GM19463 (cell line): ENCODE data around the gene SACM1L.

Source experiments
- ATAC-seq: cut with Tn5 transposase; IDR thresholded peaks from one replicate; pipeline ENCODE4 v1.9.1; 2021; ENCODE audit warnings: mild to moderate bottlenecking, moderate library complexity; ENCODE audit not compliant: unreplicated experiment

Gene SACM1L

DNA sequence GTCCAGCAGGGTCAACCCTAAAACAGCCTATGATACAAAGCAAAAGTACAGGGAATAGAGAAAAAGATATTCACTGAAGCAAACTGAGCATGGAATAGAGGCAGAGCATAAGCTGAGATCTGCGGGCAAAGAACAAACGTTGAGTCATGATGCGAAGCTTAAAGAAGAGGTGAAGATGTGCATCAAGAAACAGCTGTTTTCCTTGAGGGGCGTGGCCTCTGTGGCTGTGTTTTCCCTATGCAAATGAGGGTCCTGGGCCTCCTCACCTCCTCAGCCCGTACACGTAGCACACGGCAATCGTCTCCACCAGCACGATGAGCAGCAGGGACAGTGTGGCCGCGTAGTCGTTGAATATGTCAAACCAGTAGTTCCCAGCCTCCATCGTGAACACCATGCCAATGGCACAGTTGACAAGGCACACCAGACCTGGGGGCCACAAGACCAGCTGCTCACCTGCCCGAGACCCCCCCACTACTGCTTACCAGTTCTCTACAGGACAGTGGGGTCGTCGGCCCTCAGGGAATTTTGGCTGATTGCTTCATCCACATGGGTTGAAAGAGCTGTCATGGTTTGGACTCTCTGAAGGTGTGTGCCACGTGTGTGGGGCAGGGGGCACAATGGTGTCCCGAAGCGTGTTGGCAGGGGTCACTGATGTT lies 73.6 kb downstream of the SACM1L start:
- no peak for ATAC-seq

DNA sequence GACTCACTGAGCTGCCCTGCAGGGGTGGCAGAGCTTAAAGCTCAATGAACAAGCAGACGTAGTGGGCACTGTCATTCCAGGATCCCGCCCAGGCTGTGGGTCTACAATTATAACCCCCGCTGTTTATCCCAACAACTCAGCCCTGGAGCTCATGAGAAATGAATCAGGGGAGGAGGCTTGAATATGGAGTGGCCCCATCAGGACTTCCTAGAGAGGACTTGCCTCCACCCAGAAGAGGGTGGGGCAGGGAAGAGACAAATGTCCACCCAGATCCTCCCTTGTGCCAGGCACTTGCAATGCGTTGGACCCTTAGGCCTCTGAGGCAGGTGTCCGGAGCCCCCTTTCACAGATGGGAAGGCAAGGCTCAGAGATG lies 74.1 kb downstream of the SACM1L start:
- no peak for ATAC-seq

DNA sequence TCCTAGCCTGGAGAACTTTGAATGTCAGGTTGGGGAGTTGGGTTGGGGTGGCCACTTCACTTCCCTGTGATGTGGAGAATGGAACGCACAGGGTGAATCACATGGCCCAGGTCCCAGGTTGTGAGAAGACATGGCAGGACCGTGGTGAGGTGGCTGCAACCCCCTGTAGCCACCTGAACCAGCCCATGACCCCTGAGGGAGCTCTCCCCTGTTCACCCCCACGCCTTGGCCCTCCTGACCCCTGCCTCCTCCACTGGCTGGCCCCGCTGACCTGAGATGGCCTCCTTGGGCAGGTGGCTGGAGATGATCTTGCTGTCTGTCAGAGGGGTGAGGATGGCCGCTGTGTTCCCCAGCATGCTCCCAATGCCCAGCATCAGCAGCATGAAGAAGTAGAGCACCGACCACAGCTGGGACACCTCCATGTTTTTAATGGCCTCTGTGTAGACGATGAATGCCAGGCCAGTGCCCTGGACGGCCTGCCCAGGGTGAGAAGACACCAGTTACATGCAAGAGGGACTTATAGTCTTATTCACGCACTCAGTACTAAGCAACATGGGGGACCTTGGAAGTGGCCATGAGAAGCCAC lies 76.2 kb downstream of the SACM1L start:
- ATAC-seq = no peak

DNA sequence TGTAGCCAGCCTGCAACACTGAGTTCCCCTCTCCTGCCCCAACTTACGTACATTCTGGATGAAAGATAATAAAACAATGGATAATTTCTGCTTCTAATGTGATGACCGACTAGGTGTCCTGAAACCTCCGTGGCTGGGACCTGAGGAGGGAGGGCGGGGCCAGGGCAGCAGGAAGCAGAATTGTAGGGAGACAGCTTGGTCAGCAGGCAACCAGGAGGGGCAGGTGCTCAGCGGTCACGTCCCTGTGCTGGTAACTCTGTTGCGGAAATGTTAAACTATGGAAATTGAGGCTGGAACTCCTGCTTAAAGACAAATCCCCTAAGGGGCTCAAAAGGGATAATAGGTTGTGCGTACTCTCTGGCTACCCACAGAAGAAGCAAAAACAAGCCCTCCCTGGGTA lies 76.8 kb downstream of the SACM1L start:
- ATAC-seq = no peak

DNA sequence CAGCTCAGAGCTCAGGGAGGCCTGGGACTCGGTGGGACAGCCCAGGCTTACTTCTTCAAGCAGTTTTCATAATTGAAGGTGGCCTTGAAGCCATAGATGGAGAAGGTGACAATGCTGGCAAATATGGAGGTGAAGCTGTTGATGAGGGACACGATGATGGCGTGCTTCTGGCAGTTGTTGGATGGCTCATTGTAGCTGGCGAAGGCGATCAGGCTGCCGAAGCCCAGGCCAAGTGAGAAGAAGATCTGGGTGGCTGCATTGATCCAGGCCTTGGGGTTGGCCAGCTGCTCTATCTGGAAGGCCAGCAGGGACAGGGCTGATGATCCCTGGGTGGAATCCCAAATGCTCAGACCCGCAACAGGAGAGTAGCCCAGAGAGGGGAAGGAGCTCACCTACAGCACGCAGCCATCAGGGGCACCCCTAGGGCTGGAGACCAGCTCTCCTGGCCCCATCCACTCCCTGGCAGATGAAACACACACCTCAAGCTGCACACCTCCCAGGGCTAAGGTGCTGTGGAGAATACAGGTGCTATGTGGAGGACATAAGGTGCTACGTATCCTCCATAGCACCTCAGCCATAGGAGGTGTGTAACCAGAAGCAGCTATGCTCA lies 82.1 kb downstream of the SACM1L start:
- ATAC-seq = no peak

DNA sequence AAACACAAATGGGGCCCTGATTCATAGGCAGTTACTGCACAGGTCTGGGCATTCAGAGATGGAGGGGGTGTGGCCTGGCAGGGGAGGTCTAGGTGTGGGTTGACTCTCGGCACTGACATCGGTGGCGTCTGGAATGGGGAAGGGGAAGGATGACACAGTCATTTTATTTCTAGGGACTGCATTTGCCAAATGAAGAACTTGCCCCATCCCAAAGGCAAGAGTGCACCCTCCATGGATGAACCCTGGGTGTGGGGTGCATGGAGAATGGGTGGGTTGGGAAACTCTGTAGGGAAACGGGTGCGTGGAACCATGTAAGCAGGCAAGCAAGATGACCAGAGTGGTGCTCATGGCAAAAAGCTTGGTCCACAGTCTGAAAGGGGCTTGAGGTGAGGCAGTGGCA lies 82.6 kb downstream of the SACM1L start:
- no peak for ATAC-seq

DNA sequence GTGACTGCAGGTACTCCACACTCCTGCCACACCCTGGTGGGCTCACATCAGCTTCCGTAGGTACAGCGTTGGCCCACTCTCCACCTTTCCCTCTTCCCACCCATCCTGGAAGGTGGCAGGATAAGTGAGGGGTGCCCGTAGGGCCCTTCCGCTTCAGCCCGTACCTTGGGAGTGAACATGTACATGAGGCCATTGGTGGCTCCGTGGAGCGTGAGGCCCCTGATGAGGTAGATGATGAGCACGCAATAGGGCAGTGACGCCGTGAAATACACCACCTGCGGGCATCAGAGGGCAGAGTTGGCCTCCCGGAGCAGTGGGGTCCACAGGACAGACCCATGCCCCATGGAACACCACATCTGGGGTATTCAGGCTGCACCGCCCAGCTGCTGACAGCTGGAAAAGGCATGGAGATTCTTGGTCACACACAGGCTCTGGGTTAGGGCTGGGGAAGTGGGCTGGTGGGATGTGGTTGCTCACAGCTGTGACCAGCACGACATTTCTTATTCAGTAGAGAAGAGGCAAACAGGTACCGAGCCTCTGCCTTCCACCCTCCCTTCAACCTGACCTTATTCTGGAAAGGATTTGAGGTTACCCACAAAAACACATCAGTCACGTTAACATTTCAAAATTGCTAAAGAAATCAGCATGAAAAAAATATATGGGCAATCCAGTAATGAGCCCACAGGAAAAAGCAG lies 83.3 kb downstream of the SACM1L start:
- no peak for ATAC-seq

DNA sequence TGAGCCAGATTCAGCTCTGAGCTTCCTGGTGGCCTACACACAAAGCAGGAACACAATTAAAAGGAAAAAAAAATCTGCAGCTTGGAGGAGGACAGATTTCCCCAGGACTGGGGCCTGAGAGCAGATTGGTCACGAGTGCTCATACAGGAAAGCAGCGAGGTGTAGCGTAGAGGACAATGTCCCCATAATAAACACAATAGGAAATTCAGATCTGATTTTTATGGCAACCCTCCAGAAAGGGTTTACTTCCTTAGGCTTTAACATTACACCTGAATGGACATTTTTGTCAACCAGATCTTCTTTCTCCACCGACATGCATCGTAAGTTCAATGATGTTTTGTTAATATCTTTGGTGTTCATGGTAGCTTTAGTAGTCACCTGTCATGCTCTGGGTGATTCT lies 83.9 kb downstream of the SACM1L start:
- no peak for ATAC-seq

DNA sequence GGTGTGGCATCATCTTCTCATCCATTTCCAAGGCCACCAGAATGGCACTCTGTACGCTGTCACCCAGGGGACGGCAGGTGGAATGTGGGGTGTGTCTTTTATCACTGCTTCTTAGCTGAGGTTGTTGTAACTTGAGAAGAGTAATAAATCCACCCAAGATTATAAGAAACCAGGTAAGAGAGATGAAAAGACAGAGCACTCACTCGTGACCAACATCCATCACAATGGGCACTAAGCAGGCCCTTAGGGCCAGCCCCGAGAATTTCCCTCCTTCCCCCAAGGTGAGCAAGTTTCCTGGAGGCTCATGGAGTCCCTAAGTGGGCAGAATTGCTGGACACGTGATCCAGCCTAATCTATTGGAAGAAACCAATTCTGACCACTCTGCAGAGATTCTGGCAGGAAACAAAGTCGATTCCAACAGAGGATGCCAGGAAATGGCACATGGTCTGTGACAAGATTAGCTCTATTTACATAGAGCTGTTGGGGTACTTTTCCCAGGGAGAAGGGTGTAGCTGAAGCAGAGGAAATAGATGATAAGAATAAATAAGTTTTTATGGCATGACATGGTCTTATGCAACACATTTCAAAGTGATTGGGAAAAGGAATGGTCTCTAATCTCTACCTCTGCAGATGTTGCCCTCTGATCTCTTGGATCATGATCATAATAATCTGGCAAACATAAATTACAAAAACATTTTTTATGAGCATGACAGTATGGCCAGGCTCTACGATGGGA lies 84.7 kb downstream of the SACM1L start:
- ATAC-seq = no peak

DNA sequence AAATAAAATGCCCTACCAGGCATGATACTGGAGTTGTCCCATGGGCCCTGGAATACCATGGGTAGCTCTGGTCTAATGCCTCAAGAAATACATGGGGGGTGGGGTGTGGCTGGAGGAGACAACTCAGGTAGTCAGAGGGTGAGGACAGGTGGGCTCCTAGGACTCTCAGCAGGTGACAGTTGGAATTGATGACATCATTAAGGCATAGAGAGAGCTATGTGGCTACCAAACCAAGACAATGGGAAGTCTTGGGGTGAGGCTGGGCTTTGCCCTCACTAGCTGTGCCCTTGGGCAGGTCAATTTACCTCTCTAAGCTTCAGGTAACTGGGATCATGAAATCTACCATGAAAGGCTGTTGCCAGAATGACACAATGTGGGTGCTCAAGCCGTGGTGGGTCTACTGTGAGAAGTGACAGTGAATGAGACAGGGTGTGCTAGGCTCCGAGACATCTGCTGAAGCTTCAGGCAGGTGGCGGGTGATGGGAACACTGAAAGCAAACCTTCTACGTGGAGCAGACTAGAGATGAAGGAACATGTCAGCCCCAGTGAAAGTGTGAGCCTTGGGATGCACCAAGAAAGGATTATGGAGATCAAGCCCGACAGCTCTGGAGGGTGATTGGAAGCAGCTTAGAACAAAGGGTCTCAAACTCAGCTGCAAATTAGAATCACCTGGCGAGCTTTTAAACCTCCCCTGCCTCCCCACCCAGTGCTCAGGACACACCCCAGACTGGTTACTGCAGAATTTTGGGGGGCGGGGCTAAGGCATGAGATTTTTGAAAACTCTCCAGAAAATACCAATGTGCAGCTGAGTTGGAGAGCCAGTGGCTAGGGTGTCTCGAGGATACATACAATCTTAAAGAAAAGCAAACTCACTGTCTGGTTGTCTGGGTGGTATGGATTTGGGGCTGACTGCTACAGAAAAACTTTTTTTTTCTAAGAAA lies 85.7 kb downstream of the SACM1L start:
- ATAC-seq = no peak

DNA sequence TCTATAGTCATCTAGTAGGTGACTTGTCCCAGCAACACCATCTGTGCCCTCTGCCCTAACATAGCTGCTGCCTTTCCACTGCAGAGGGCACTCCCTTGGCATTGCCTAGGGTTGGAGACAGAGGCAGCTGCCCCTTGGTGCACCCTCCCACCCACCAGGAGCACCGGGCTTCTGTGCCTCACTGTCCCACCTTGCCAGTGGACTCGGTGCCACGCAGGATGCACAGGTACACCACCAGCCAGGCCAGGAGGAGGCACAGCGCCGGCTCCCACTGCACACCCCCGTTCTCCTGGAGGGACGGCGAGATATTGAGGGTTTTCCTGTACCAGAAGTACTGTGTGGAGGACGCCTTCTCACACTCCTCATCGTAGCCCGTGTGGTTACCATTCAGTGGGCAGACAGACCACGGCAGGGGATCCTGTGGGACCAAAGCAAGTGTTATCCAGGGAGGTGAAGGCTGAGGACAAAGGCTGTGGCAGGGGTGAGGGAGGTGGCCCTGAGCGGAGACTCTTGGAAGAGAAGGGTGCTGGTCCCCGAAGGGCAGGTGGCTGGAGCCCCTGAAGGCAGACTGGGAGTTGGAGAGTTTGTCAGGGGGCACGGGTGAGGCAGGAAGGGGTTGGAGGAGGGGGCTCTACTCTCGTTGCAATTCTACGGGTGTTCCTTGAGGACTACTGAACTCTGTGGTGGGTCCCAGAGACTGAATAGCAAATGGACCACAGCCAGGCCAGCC lies 86.5 kb downstream of the SACM1L start:
- ATAC-seq = no peak

DNA sequence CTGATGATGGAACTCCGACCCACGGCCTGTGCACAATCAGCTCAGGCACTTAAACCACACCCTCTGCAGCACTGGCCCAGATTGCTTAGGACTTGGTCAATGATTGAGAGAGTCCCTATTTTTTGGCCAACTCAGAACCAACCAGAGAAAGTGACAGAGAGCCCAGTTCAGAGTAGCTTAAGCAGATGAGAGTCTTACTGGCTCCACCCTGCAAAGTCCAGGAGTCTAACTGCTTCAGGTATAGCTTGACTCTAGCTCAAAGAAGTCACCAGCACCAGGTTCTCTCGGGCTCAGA lies 87.1 kb downstream of the SACM1L start:
- ATAC-seq = no peak

DNA sequence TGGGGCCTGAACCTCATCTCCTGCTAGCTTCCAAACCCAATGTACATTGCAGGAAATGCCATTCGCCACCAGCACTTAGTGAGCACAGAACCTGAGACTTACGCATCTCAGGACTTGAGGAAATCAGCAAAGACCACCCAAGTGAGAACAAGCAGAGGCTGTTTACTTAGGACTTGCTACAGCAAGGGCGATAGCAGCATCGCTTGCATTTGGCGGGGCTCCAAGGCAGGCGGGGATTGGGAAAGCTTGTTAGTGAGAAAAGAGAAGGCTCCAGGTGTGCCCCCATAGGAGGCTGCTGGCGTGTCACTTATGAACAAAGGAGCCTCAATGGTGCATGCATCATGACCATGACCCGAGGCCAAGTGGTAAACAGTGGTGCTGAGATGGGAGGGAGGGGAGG lies 87.4 kb downstream of the SACM1L start:
- no peak for ATAC-seq

DNA sequence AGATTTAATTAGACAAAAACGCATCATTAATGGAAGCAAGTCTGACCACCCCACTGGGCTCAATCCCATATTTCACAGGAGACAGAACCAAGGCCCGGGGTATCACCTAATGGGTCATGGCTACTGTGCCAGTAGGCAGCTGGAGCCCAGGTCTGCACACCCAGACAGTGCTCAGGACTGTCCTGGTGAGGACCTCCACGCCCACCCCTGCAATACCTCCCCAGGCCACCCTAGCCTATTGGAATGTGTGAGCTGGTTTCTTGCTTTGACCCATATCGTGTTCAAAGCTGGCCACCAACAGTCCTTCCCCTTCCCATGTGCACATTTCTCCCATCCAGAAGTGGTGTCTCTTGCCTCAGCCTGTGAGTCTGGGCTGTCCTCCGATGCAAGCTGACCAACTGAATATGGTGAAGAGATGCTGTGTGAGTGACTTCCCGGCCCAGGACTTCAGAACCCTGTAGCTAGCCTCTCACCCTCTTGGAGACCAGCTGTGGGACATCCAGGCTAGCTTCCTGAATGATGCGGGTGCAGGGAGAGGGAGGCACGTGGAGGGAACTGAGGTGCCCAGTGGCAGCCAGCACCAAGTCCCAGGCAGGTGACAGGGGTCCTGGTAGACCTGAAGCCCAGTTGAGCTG lies 88.0 kb downstream of the SACM1L start:
- no peak for ATAC-seq

DNA sequence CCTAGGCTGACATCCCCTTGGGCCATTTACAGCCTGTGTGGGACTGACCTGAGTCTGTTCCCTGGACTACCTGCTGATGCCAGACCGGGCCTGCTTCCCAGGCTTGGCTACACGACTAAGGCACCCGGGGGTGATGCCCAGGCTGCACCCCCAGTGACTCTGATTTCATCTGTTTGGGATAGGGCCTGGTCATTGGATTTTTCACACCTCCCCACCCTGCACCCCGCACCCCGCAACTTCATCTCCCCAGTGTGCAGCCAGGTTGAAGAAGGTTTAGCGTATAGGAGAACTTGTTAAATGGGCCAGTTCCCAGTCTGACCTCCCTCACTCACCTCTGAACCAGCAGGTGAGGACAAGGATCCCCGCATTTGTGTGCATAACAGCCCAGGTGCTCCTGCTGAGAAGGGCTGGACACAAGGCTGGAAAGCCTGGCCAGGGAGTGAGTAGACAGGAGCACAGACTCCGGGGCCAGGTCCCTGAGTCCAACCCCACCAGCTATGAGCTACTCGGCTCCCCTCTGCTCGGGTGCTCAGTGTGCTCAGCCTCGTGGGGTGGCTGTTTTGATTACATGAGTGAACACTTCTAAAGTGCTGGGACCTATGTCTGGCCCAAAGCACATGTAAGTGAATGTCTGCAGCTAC lies 88.7 kb downstream of the SACM1L start:
- no peak for ATAC-seq

DNA sequence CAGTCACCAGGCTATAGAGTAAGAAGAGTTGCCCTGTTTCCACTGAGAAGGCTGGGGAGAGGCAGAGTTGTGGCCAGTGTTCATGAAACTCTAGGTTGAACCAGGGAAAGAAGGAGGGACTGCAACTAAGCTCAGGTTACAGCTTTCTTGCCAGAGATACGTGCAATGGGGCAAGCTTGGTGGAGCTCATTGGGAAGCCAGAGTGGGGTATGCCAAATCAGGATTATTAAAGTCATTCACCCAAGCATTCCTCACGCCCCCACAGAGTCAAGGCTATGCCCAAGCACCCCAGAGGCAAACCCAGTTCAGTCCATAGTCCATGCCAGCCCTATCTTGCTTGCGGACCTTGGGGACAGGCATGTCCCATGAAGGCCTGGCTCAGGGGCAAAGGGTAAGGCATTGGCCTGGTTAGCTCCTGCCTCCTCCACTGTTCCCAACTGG lies 89.6 kb downstream of the SACM1L start:
- ATAC-seq = no peak

DNA sequence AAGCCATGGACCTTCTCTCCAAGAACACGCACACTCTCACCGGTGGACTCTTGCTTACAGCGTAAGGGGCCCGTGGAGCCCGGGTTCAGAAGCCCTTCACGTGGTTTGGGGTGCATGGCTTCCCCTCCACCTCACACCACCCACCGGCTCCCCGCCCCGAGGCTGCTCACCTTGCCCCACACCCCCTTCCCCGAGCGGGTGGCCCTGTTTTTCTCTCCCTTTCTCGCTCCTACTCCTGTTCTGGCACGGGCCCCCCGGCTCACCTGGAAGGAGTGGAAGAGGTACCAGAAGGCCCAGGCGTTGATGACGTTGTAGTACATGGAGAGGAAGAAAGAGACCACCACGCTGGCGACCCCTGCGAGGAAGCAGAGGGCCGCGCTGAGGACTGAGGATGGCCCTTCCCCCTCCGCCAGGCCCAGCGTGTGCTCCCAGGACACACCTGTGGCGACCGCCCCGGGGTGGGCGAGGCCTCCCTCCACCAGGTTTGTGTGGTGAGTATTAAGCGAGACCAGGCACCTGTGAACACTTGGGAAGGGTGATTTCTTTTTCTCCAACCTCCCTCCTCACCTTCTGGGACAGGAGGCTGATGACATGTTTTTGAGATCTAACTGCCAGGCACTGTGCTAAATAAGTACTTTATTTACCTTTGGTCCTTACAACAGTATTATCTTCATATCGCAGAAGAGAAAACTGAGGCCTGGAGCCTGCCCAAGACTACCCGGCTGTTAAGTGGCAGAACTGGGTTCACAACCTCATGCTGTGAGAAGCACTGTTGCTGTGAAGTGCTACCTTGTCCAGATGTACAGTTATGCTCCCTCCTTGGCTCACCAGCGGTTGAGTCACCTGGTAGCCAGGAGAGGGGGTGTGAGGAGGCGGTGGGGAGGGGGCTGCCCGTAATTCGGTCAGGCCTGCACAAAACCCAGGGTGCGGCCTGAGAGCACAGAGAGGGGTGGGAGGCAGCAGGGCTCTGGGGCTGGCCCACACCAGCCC lies 90.8 kb downstream of the SACM1L start:
- ATAC-seq = no peak

DNA sequence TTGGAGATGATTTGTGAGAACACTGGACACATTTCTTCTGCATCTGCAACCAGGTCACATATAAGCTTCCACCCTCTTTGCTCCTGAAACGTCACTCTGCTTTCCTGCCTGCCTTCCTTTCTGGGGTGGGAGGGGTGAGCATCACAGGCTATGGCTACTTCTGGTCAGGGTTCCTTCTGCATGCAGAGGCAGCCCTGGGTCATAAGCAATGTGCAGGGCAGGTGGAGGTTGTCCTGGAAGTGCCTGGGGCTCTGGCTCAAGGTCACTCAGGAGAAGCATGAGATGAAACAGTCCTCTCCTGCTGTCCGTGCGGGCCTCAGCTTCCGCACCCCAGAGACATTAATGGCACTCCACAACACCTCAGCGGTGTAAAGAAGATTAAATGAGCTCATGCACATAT lies 92.1 kb downstream of the SACM1L start:
- ATAC-seq = no peak
